Esophagus muscularis mucosa (tissue), 4 donors: ENCODE measurements around the gene BICDL1. TPM values are rescaled to one million over a fixed set of nuclear protein-coding genes. Genes with fewer than 3 reads are reported as not detected.

Source experiments
- DNase-seq: peaks from one replicate; pipeline ENCODE4 v3.0.0-alpha.2; 2017; ENCODE audit errors: extremely low spot score
- H3K27ac ChIP-seq, 4 donors: fragments of 200-600 bp; sonication (generic); replicated peaks in 1 of 4; 1 replicate in 3 of 4; 2 replicates in 1 of 4; pipeline ENCODE4 v1.5.1; 2016 to 2019; ENCODE audit warnings: mild to moderate bottlenecking in 1 of 4
- H3K27me3 ChIP-seq, 4 donors: fragments of 200-600 bp; sonication (generic); one replicate each; pipeline versions ENCODE4 v1.5.1 to v1.6.0; 2016 to 2019
- H3K36me3 ChIP-seq, 4 donors: fragments of 200-600 bp; sonication (generic); one replicate each; pipeline ENCODE4 v1.5.1; 2016 to 2019
- H3K4me1 ChIP-seq, 4 donors: fragments of 200-600 bp; sonication (generic); one replicate each; pipeline ENCODE4 v1.5.1; 2016 to 2019
- H3K4me3 ChIP-seq, 4 donors: fragments of 200-600 bp; sonication (generic); 1 replicate in 2 of 4; 2 replicates in 2 of 4; pipeline ENCODE4 v1.5.1; 2016 to 2019; ENCODE audit warnings: mild to moderate bottlenecking in 4 of 4, moderate library complexity in 1 of 4
- H3K9me3 ChIP-seq, 4 donors: fragments of 200-600 bp; sonication (generic); 1 replicate in 3 of 4; 2 replicates in 1 of 4; pipeline ENCODE4 v1.5.1; 2016 to 2019
- CTCF ChIP-seq, 3 experiments: fragments of 200-600 bp in 2 of 3; fragments of 450-650 bp in 1 of 3; sonication (generic) in 2 of 3; IDR thresholded peaks; one replicate each; pipeline ENCODE4 v1.5.1; 2017 to 2019; ENCODE audit warnings: antibody characterized with exemption in 3 of 3, mild to moderate bottlenecking in 2 of 3, moderate library complexity in 1 of 3
- EP300 ChIP-seq: sonication (generic); formaldehyde crosslinking; IDR thresholded peaks from one replicate; pipeline ENCODE4 v1.6.1; 2017; ENCODE audit warnings: antibody characterized with exemption
- POLR2A ChIP-seq: fragments of 450-650 bp; IDR thresholded peaks from one replicate; pipeline ENCODE4 v1.6.1; 2017; ENCODE audit warnings: antibody characterized with exemption, moderate library complexity, mild to moderate bottlenecking, low read depth
- POLR2AphosphoS5 ChIP-seq, 2 donors: sonication (generic); formaldehyde crosslinking; IDR thresholded peaks; one replicate each; pipeline ENCODE4 v1.6.1; 2017; ENCODE audit warnings: antibody characterized with exemption in 2 of 2
- WGBS: methylation state at CpG from one replicate; pipeline ENCODE4 v1.1.5; 2018; 5-methylcytosine and 5-hydroxymethylcytosine counted together
- intact Hi-C: fragments of 100-400 bp; cut with DNase I; formaldehyde crosslinking; loops from one replicate; pipeline ENCODE4 v1.15.1; 2023
- total RNA-seq, 4 donors: library from RNA; depleted of rRNA; stranded (reverse); fragments of >200 nt; gene quantifications; one replicate each; pipeline versions ENCODE4 v1.1.0 to v1.2.1, GENCODE V29; 2016

BICDL1 gene
- total RNA-seq, 4 donors from 2014 or later, result 0.17 to 1.2 (median 0.77) TPM

DNA sequence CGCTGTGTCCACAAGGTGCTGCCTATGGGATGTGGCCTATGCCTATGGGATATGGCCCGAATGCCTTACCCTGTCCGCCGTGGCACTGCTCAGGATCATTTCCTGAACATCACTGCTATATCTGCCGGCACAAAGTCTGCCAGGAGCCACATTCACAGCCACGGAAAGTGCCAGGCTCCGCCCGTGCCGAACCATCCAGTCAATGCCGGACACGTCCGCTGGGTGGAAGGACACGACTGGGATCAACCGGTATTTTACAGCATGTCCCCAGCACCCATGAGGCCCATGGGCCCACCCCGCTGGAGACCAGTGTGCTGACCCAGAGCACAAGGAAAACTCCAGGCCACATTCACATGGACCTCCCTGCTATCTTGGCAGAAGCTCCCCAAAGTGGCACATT, 142.1 kb downstream of the BICDL1 start:
- Histone ChIP-seq H3K4me3 (no peak overlapping the region), H3K4me1 (peaks cover 9 to 14% (median 13%) of the 10 kb centered on the region in 4 donors), H3K36me3 (peaks cover 82 to 100% (median 96%) of the 10 kb centered on the region in 4 donors), H3K27me3 (no peaks in the 10 kb centered on the region), H3K27ac (no peak overlapping the region), H3K9me3 (no peaks in the 10 kb centered on the region)
- no peak for DNase-seq
- intact Hi-C loops, result no loop called here
- TF ChIP-seq POLR2A (no peak), CTCF (IDR thresholded peaks at IDR 0.05) (no peak), EP300 (no peak), POLR2AphosphoS5 (IDR thresholded peaks at IDR 0.05) (no peak)
- WGBS, result 100% methylated on average over 2 of the region's 15 CpGs

DNA sequence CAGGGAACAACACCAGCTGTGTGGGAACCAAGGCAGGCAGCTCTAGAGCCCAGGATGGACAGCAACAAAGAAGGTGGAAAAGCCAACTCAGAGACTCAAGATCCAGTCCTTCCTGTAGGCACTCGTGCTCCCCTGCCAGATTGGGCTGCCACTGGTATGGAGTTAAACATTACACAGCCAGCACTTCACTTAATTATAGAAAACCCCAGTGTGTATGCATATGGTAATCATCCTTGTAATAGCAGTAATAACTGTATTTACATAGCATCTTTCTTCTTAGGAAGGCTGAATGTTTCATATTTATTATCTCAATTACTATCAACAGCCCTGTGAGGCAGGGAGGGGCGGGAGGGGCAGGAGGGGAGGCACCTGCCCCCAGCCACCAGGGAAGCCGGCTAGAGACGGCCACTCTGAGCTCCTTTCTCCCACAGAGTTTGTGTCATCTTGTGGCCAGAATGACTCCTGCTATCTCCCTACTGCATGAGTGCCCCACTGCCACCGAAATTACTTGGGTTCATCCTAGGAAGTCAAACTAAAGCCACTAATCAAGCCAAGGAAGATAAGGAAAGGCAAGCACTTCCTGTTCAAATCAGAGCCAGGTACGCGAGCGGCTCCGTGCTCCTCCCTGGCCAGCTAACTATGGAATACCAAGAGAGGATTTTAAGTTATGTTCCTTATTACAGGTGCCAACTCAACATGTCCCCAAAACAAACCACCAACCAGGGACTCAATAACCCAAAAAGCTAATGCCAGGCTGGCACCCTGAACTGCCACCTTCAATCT, 143.2 kb downstream of the BICDL1 start:
- no peak overlapping the region for H3K27ac ChIP-seq
- TF ChIP-seq EP300 (no peak), POLR2A (no peak), POLR2AphosphoS5 (IDR thresholded peaks at IDR 0.05) (no peak), CTCF (IDR thresholded peaks at IDR 0.05) (no peak)
- peaks cover 93 to 100% (median 100%) of the 10 kb centered on the region in 4 donors for H3K36me3 ChIP-seq
- H3K4me3 ChIP-seq, result no peak overlapping the region
- H3K9me3 ChIP-seq, result no peaks in the 10 kb centered on the region
- WGBS, result 89% methylated on average over 9 of the region's 9 CpGs
- peaks cover 2 to 4% (median 3%) of the 10 kb centered on the region in 4 donors for H3K4me1 ChIP-seq
- no peaks in the 10 kb centered on the region for H3K27me3 ChIP-seq
- intact Hi-C loops, result no loop called here
- DNase-seq, result no peak

DNA sequence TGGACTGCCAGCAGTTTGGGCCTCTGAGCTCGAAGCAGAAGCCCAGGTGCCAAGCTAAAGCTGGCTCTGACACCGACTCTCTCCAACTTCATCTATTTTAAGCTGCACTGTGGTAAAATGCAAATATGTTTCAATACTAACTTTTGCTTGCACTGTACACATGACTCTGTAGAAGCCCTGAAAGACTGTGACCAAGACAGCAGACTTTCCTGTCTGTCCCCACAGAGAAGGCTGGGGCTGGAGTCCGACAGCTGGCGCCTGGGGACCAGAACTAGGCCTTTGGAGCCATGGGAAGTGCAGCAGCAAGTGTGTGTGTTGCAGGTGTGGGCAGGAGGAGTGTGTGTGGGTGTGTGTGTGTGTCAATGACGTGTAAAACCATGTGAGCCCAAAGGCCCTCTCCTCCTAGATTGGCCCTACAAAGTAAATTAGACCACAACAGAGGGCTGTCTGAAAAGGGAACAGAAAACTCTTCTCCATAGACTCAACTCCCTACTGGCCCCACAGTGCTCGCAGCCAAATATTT, 143.9 kb downstream of the BICDL1 start:
- WGBS, result 93% methylated on average over 5 of the region's 6 CpGs
- no peak overlapping the region for H3K27ac ChIP-seq
- peaks cover 0 to 4% (median 0%) of the 10 kb centered on the region in 4 donors for H3K4me1 ChIP-seq
- H3K36me3 ChIP-seq, result peaks cover 94 to 100% (median 100%) of the 10 kb centered on the region in 4 donors
- no peak overlapping the region for H3K4me3 ChIP-seq
- no peak for DNase-seq
- H3K9me3 ChIP-seq, result no peaks in the 10 kb centered on the region
- intact Hi-C loops, result no loop called here
- TF ChIP-seq POLR2A (no peak), POLR2AphosphoS5 (IDR thresholded peaks at IDR 0.05) (no peak), CTCF (IDR thresholded peaks at IDR 0.05) (no peak), EP300 (no peak)
- H3K27me3 ChIP-seq, result no peaks in the 10 kb centered on the region

- H3K27me3 ChIP-seq, result no peaks in the 10 kb centered on the region
- H3K4me3 ChIP-seq, result no peak overlapping the region
- H3K9me3 ChIP-seq, result no peaks in the 10 kb centered on the region
- 96% methylated on average over 13 of the region's 20 CpGs for WGBS
- intact Hi-C loops, result no loop called here
- no peak for TF ChIP-seq EP300
- DNase-seq, result no peak
- H3K4me1 ChIP-seq, result peaks cover 0 to 4% (median 0%) of the 10 kb centered on the region in 4 donors
- no peak overlapping the region for H3K27ac ChIP-seq
- peaks cover 92 to 100% (median 100%) of the 10 kb centered on the region in 4 donors for H3K36me3 ChIP-seq
Measured at GRCh38 chr12:120134307-120134980, 145.4 kb downstream of the BICDL1 start.

GRCh38 chr12:120136093-120136770, 147.2 kb downstream of the BICDL1 start:
- intact Hi-C loops, result no loop called here
- TF ChIP-seq EP300 (no peak), POLR2AphosphoS5 (IDR thresholded peaks at IDR 0.05) (no peak), CTCF (IDR thresholded peaks at IDR 0.05) (no peak), POLR2A (no peak)
- no peaks in the 10 kb centered on the region for H3K4me1 ChIP-seq
- H3K9me3 ChIP-seq, result no peaks in the 10 kb centered on the region
- DNase-seq, result no peak
- H3K27me3 ChIP-seq, result no peaks in the 10 kb centered on the region
- H3K4me3 ChIP-seq, result no peak overlapping the region
- WGBS, result 94% methylated on average over 9 of the region's 11 CpGs
- H3K36me3 ChIP-seq, result peaks cover 91 to 100% (median 100%) of the 10 kb centered on the region in 4 donors
- no peak overlapping the region for H3K27ac ChIP-seq
